H1 (cell line): ENCODE data around the gene ZNF610. TPM values are rescaled to one million over a fixed set of nuclear protein-coding genes. Genes with fewer than 3 reads are reported as not detected.

Experiments
- ATF2 ChIP-seq: IDR thresholded peaks from 2 replicates; pipeline ENCODE4 v1.6.1; 2012; ENCODE audit warnings: low read length, inconsistent platforms
- EGR1 ChIP-seq: IDR thresholded peaks from 2 replicates; pipeline ENCODE4 v1.6.1; 2011; ENCODE audit warnings: low read depth, low read length, borderline replicate concordance
- GABPA ChIP-seq: IDR thresholded peaks from 2 replicates; pipeline ENCODE4 v1.6.1; 2011; ENCODE audit warnings: mild to moderate bottlenecking, low read length, moderate library complexity, borderline replicate concordance; ENCODE audit not compliant: insufficient read depth
- KDM4A ChIP-seq: IDR thresholded peaks from one replicate; pipeline ENCODE4 v1.7.1; 2012; ENCODE audit warnings: low read depth, mild to moderate bottlenecking, moderate library complexity, low read length, inconsistent platforms; ENCODE audit not compliant: severe bottlenecking
- NRF1 ChIP-seq: IDR thresholded peaks from 2 replicates; pipeline ENCODE4 v1.6.1; 2011; ENCODE audit warnings: mild to moderate bottlenecking, low read depth, low read length, improper control_type of control experiment
- PHF8 ChIP-seq: fragments of 200-600 bp; sonication (generic); conservative IDR thresholded peaks from 2 replicates; pipeline ENCODE4 v1.7.1; 2012; ENCODE audit warnings: low read depth, mild to moderate bottlenecking, inconsistent platforms, low read length, moderate library complexity
- POLR2A ChIP-seq, 2 experiments: IDR thresholded peaks; 1 replicate in 1 of 2; 2 replicates in 1 of 2; pipeline ENCODE4 v1.6.1; 2011; ENCODE audit warnings: low read depth in 2 of 2, low read length in 2 of 2, mild to moderate bottlenecking in 2 of 2; ENCODE audit errors: control extremely low read depth in 1 of 2
- POLR2AphosphoS5 ChIP-seq: IDR thresholded peaks from 2 replicates; pipeline ENCODE4 v1.6.1; 2011; ENCODE audit warnings: low read depth, low read length
- POU5F1 ChIP-seq: IDR thresholded peaks from 2 replicates; pipeline ENCODE4 v1.6.1; 2011; ENCODE audit warnings: low read depth, mild to moderate bottlenecking, low read length, moderate library complexity
- SP1 ChIP-seq: IDR thresholded peaks from 2 replicates; pipeline ENCODE4 v1.6.1; 2011; ENCODE audit warnings: low read depth, low read length
- TAF1 ChIP-seq: IDR thresholded peaks from 2 replicates; pipeline ENCODE4 v1.6.1; 2011; ENCODE audit warnings: mild to moderate bottlenecking, low read depth, low read length
- polyA plus RNA-seq, 7 experiments: library from polyadenylated mRNA; depleted of rRNA in 3 of 7; stranded (reverse) in 5 of 7; unstranded in 2 of 7; fragments of >200 nt in 5 of 7; fragments of 200-250 nt in 2 of 7; gene quantifications; 1 replicate in 5 of 7; 2 replicates in 1 of 7; 4 replicates in 1 of 7; pipeline versions ENCODE4 v1.2.1 to v1.2.3, GENCODE V29; 2011 to 2013; ENCODE audit warnings: missing spikeins in 2 of 7, mixed read lengths in 2 of 7
- total RNA-seq: library from RNA; stranded (reverse); fragmentation: NEBNext Ultra II Directional; extraction: Animal tissue kit (Norgen Biotek cat#: 25700); gene quantifications from 2 replicates; pipeline ENCODE4 v1.2.1, GENCODE V29; 2021

ZNF610 gene
- total and polyA plus RNA-seq, 2 of the 8 experiments (the other 6 are each of a cell fraction or from before 2014, with no cell fraction given), result 2.4 to 5.4 TPM

GRCh38 chr19:52397310-52398080, 61.5 kb downstream of the ZNF610 start, which contains the start of gene ZNF528 (continued):
- TF ChIP-seq PHF8, result peak; percentile 20
- no peak for TF ChIP-seq SP1
- TF ChIP-seq POLR2A (IDR thresholded peaks at IDR 0.05; ENCODE audit: control extremely low read depth in 1 of 2, low read depth in 2 of 2, low read length in 2 of 2), result peak in 1 of 2 experiments; percentile 55; a peak in 2 of 3 replicates
- TF ChIP-seq NRF1, result 0 out of 2 replicates have a peak, but pooled peaks have one; percentile 28
- TF ChIP-seq TAF1, result peak; percentile 69; the same call in 1 of the 2 replicates
- TF ChIP-seq GABPA, result peak; percentile 73; the same call in 1 of the 2 replicates
- TF ChIP-seq POLR2AphosphoS5, result peak; percentile 50; the same call in 1 of the 2 replicates
- TF ChIP-seq POU5F1, result no peak
- peak; percentile 52 for TF ChIP-seq KDM4A
- TF ChIP-seq ATF2, result no peak
- peak; percentile 91 for TF ChIP-seq EGR1
- TF ChIP-seq, all 59 proteins: peak for 9
